ENCODE data around the gene TSHZ2. TPM values are rescaled to one million over a fixed set of nuclear protein-coding genes. Genes with fewer than 3 reads are reported as not detected.

TSHZ2 gene
- total and polyA plus RNA-seq, 2 donors (not counting 3 experiments of a cell fraction or from before 2014, with no cell fraction given): not detected

- no peak for FAIRE-seq
- no peak overlapping the region for H3K27ac ChIP-seq (ENCODE audit: insufficient read depth, low read depth, low read length)
- CTCF ChIA-PET: no interaction called here
Measured at GRCh38 chr20:53247468-53248103, 275.4 kb downstream of the TSHZ2 start.

More at GRCh38 chr20:53247468-53248103, 275.4 kb downstream of the TSHZ2 start:
- H3K9me3 ChIP-seq (replicated peaks; ENCODE audit: control insufficient read depth, insufficient read depth, low read length): no peaks in the 10 kb centered on the region
- H3K4me2 ChIP-seq (ENCODE audit: insufficient read depth, low read length): no peak overlapping the region
- dilution Hi-C loops (cut with MboI; ENCODE audit: extremely low pct_ligation_motif_present, low sequenced_read_pairs): no loop called here
- POLR2A ChIA-PET: no interaction called here
- TF ChIP-seq JUN (IDR thresholded peaks at IDR 0.05; ENCODE audit: borderline replicate concordance, insufficient read depth, insufficient read length, low read depth) (no peak), CTCF (IDR thresholded peaks at IDR 0.05; ENCODE audit: extremely low read depth in 1 of 2, insufficient read depth in 1 of 2, low read depth in 1 of 2, low read length in 2 of 2) (no peak), MAX (IDR thresholded peaks at IDR 0.05; ENCODE audit: insufficient read depth, insufficient read length) (no peak), POLR2A (IDR thresholded peaks at IDR 0.05; ENCODE audit: low read depth, low read length) (no peak), FOS (IDR thresholded peaks at IDR 0.05; ENCODE audit: borderline replicate concordance, insufficient read depth, low read length) (no peak), GATA2 (IDR thresholded peaks at IDR 0.05; ENCODE audit: insufficient read depth, insufficient read length, low read depth, low read length) (no peak), MYC (IDR thresholded peaks at IDR 0.05; ENCODE audit: low read depth, low read length) (no peak), EZH2 (IDR thresholded peaks at IDR 0.05; ENCODE audit: borderline replicate concordance, low read depth, low read length, severe bottlenecking) (no peak), POLR2AphosphoS5 (IDR thresholded peaks at IDR 0.05; ENCODE audit: insufficient read depth, low read depth, low read length) (no peak)
- no peak overlapping the region for H3K4me3 ChIP-seq (replicated peaks in 1 of 3; ENCODE audit: insufficient read depth in 1 of 3, low read depth in 1 of 3, low read length in 3 of 3)
- H3K9ac ChIP-seq (replicated peaks; ENCODE audit: extremely low read depth, insufficient read depth, low read length): no peak overlapping the region
- H2AFZ ChIP-seq (ENCODE audit: low read depth, low read length): no peak overlapping the region
- no peaks in the 10 kb centered on the region for H3K4me1 ChIP-seq (ENCODE audit: control insufficient read depth, extremely low read depth, insufficient read depth, low read length)
- intact Hi-C loops (cut with micrococcal nuclease): loop anchor here (10.0 kb wide), 1 partner anchor 297 kb away; no protein-coding TSS in a partner anchor
- no peaks in the 10 kb centered on the region for H4K20me1 ChIP-seq (replicated peaks; ENCODE audit: control insufficient read depth, extremely low read depth, insufficient read depth, low read length)
- no peaks in the 10 kb centered on the region for H3K27me3 ChIP-seq (ENCODE audit: control insufficient read depth in 2 of 2, insufficient read depth in 2 of 2, low read length in 2 of 2)
- no peaks in the 10 kb centered on the region for H3K36me3 ChIP-seq (ENCODE audit: control insufficient read depth in 2 of 2, extremely low read depth in 1 of 2, insufficient read depth in 2 of 2, low read length in 2 of 2)
- no peaks in the 10 kb centered on the region for H3K79me2 ChIP-seq (ENCODE audit: control insufficient read depth, insufficient read depth, low read length)
- no peak for DNase-seq (ENCODE audit: low read depth, low spot score)
- no peaks in the 10 kb centered on the region for H3K9me1 ChIP-seq (replicated peaks; ENCODE audit: control insufficient read depth, extremely low read depth, insufficient read depth, low read length)
- no TSS peak for BruUV-seq (replicated peaks)
